Spinal cord (tissue), 10 donors: ENCODE data around the gene HIBCH. TPM values are rescaled to one million over a fixed set of nuclear protein-coding genes. Genes with fewer than 3 reads are reported as not detected.

ENCODE experiments used
- DNase-seq, 6 donors: peaks; one replicate each; pipeline versions ENCODE4 v3.0.0 to v3.0.0-alpha.2; 2013 to 2015; ENCODE audit warnings: low spot score in 6 of 6, low read depth in 4 of 6
- H3K27ac ChIP-seq: one replicate; pipeline ENCODE4 v1.5.1; 2013; ENCODE audit warnings: low read depth, low read length, control low read depth
- H3K27me3 ChIP-seq: one replicate; pipeline ENCODE4 v1.6.1; 2013; ENCODE audit warnings: low read length; ENCODE audit not compliant: control insufficient read depth, insufficient read depth
- H3K36me3 ChIP-seq: one replicate; pipeline ENCODE4 v1.6.1; 2013; ENCODE audit warnings: low read length; ENCODE audit not compliant: control insufficient read depth, insufficient read depth
- H3K4me1 ChIP-seq: one replicate; pipeline ENCODE4 v1.6.1; 2013; ENCODE audit warnings: low read length; ENCODE audit not compliant: control insufficient read depth, insufficient read depth
- H3K4me3 ChIP-seq: one replicate; pipeline ENCODE4 v1.5.1; 2013; ENCODE audit warnings: low read depth, low read length, control low read depth
- H3K9me3 ChIP-seq: one replicate; pipeline ENCODE4 v1.6.1; 2013; ENCODE audit warnings: low read length; ENCODE audit not compliant: control insufficient read depth, insufficient read depth
- WGBS: methylation state at CpG from one replicate; pipeline ENCODE4 v1.1.5; 2013; ENCODE audit warnings: missing lambda C conversion rate; ENCODE audit not compliant: insufficient coverage; 5-methylcytosine and 5-hydroxymethylcytosine counted together
- polyA plus RNA-seq, 2 donors: library from polyadenylated mRNA; unstranded; fragments of 120-200 nt; gene quantifications; one replicate each; pipeline ENCODE4 v1.2.1, GENCODE V29; 2013; ENCODE audit not compliant: insufficient read length in 2 of 2
- total RNA-seq, 2 donors: library from RNA; depleted of rRNA in 1 of 2; stranded (reverse); fragments of 120-200 nt in 1 of 2; fragments of >200 nt in 1 of 2; gene quantifications; one replicate each; pipeline versions ENCODE4 v1.2.3 to v1.2.4, GENCODE V29; 2013 to 2014
- donor health status: healthy.

HIBCH gene
- total and polyA plus RNA-seq, 4 donors: 39.5 to 56.0 (median 48.8) TPM

DNA sequence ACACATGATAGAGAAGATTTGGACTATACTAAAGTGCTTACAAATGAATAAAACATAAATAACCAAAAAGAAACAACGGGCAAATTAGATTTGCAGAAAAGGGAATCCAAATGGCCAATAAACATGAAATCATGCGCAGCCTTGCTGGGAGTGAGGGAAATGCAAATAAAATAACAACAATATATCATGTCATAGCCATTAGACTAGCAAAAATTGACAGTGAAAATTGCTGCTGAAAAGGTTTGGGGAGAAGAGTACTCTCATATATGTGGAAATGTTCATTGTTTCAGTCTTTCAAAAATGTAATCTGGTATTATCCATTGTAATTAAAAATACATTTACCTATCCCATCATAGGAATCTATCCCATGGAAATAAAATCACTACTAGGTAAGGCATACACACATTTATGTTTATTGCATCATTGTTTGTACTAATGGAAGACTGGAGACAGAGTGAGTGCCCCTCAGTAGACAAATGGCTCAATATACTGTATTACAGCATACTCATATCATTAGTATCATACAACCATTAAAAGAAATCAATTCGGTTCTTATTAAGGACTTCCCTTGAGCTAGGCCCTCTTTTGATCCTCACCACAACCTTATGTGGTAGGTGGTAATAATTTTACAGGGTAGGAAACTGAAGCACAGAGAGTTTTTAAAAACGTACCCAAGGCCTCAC, 163.0 kb downstream of the HIBCH start:
- peak in 1 of 6 donors; percentile 66 for DNase-seq
- no peaks in the 10 kb centered on the region for H3K9me3 ChIP-seq
- WGBS: no CpG with 5 or more reads among the region's 4 CpGs

More for the DNA sequence above, 163.0 kb downstream of the HIBCH start:
- Histone ChIP-seq H3K36me3 (no peaks in the 10 kb centered on the region), H3K4me1 (no peaks in the 10 kb centered on the region), H3K27me3 (no peaks in the 10 kb centered on the region), H3K4me3 (no peak overlapping the region), H3K27ac (no peak overlapping the region)

Other genes starting within 250 kb of the HIBCH start
- gene INPP1, start 23.8 kb upstream of the HIBCH start, total RNA-seq: 10 to 100 TPM; 15.3 to 25.4 TPM
- 10 to 100 TPM; 45.2 to 58.3 TPM for gene INPP1, start 23.8 kb upstream of the HIBCH start, polyA plus RNA-seq
- 10 to 100 TPM; 15.0 to 52.0 TPM for gene MFSD6, start 88.5 kb upstream of the HIBCH start, total RNA-seq
- gene MFSD6, start 88.5 kb upstream of the HIBCH start, polyA plus RNA-seq: 10 to 100 TPM; 40.1 to 44.5 TPM
- gene NEMP2, start 214.9 kb upstream of the HIBCH start, total RNA-seq: 1 to 10 TPM; 5.7 to 6.9 TPM
- 1 to 10 TPM; 5.7 to 5.9 TPM for gene NEMP2, start 214.9 kb upstream of the HIBCH start, polyA plus RNA-seq